SHP77 treated with DMSO at 0.1 percent for 48 hours (cell line): ENCODE results near the gene GSC2.
"Not testable (repeated sequence)": the region's sequence is repeated elsewhere in the genome, so short reads cannot be mapped to it uniquely, and the experiment has no call there.

ENCODE experiments used
- DNase-seq: peaks from one replicate; lab custom pipeline; 2025; lab: John Stamatoyannopoulos, UW

Gene GSC2

DNA sequence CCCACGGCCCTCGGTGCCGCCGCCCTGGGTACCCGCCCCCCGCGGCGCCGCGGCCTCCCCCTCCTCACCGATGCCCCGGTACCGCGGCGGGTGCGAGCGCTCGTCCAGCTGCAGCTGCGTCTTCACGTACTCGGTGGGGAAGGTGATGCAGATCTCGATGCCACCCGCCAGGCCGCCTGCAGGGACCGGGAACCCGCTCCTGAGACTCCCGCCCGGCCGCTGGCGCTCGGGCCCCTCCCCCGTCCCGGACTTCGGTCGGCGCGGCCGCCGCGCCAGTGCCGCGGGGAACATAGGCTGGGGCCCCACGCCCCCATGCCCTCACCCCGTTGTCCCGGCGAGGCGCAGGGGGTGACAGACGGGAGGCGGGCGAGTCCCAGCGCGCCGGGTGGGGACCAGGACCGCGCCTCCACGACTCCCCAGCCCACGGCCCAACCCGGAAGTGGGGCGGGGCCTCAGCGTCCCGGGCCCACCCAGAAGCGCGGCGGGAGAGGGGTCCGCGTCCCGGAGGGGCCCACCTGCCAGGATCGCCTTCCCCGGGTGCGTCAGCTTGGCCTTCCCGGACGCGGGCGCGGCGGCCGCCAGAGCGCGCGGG lies 28.1 kb upstream of the GSC2 start:
- no peak for DNase-seq

GRCh38 chr22:19177164-19178064 lies 27.3 kb upstream of the GSC2 start:
- no peak for DNase-seq

DNA sequence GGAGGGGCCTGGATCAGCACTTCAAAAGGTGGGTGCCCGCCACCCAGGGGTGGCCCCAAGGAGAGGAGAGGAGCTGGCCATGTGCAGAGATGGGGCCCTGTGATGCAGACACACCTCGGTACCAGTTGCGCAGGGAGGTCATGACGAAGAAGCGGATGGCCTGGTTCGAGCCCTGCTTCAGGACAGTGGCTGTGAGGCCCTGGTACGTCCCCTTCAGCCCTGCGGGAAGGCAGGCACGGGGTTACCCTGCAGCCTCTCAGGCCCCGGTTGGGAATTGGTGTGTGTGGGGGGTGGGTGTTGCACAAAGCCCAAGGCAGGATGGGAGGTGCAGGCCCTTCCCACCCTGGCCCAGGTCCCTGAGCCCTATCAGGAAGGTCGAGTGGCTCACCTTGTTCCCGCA lies 26.6 kb upstream of the GSC2 start:
- no peak for DNase-seq

GRCh38 chr22:19176175-19176643 lies 26.1 kb upstream of the GSC2 start:
- no peak for DNase-seq

DNA sequence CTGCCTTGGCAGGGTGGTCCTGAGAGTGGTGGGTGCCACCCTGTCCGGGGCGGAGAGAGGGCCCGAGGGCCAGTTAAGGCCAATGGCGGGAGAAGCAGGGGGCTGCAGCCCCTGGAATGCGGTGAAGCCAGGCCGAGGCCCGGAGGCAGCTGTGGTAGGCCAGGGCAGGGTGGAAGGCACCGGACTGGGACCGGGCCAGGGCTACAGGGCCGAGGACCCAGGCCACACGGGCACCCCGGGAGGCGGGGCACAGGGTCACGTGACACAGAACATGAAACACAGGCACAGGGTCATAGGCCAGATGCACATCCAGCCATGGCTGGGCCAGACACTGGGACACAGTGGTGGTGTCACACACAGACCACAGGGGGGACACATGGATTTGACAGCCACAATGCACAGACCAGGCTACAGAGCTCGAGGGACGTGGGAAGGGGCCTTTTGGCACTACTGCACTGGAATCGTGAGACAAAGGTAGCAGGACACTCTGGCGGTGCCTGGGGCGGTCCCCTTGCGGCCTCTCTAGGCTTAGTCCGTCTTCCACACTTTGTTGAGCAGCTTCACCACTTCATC lies 25.6 kb upstream of the GSC2 start:
- DNase-seq: no peak

DNA sequence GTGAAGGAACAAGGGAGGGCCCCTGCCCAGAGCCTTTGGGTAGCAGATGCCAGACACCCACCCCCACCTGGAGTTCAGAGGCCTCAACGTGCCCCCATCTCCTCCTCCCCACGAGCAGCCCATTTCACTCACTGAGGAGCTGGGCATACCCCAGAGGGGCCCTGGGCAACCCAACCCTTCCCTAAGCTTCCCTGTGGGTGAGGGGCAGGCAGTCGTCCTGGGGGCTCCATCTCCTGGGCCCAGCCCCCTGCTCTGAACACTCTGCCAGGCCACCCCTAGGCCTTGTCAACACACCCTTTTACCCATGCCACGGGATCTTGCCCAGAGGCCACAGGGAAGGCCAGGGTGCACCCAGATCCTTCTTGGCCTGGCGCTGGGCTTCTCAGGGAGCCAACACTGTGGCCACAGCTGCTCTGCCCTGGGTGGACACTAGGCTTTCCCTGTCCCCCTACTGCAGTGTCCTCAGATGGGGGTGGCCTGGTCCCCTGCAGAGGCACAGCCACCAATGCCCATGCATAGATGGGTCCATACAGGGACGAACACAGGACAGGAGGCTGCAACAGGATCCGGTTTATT lies 25.0 kb upstream of the GSC2 start:
- no peak for DNase-seq

DNA sequence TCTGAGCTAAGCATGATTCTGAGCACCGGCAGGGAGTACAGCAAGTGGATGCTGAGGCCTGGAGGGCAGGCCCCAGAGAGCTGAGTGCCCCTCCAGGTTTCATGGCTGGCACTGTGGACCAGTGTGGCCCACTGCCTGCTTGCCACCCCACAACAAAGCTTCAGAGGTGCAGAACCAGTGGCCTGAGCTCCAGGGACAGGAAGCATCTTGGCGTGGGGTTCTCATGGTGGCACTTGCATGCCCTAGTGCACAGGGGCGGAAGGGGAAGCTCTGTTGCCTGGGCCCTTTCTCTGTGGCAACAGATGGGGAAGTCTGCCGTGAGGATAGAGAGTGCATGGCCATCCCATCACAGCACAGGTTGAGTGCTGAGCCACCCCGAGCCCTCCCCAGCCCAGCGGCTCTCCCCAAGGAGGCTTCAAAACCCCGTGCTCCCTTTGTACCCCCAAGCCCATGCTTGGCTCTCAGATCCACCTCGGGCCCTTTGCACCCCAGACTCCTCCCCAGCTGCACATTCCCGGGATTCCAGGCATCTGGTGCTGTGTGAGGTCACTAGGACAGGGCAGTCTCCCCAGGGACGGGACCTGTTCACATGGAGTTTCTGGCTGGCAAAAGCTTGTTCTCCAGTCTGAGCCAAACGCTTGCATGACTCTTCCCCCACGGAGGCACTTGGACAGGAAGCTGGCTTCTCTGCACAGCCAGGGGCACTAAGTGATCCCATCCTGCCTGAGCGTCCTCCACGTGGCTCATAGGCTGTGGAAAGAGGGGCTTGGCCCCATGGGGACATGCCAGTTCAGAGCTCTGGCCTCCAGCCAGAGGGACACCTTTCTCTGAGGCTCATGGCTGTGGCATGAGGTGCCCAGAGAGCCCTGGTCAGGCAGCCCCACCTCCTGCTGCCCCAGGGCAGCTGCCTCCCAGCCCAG lies 24.3 kb upstream of the GSC2 start:
- DNase-seq: no peak

- DNase-seq: no peak
Observed at GRCh38 chr22:19173047-19174035, 23.2 kb upstream of the GSC2 start.

DNA sequence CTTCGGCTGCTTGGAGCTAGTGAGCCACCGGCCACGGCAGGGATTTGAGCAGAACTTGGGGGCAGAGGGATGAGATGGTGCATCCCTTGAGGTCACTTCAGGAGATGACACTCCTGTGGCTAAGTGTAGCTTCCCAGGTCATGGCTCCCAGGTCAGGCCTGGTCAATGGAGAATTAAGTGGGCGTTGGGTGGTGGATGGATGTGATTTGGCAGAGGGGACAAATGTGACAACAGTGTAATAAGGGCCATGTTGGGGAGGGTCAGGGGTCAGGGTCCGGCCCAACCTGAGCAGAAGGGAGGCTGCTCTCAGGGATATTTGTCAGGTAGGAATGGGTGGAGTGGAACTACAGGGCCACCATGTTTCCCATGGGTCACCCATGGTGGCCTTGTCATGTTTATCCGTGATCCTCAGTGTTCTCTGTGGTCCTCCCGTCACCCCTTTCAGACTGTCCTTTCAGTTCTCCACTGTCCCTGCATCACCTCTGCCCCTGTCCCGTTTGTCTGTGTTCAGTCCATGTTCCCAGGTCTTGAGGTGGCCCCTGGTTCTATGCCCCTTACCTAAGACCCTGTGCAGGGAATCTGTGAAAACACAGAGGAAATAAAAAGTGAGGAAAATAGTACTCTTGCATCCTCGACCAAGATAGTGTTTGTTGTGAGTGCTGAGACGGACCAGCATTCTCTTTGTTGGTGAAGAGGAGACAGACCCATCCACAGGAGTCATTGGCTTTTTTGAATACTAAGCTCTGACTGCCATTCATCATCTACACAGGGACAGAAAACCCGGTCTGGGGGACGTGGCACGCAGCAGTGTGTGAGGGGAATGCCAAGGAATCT lies 22.3 kb upstream of the GSC2 start:
- no peak for DNase-seq

GRCh38 chr22:19169947-19170318 lies 19.8 kb upstream of the GSC2 start:
- no peak for DNase-seq

DNA sequence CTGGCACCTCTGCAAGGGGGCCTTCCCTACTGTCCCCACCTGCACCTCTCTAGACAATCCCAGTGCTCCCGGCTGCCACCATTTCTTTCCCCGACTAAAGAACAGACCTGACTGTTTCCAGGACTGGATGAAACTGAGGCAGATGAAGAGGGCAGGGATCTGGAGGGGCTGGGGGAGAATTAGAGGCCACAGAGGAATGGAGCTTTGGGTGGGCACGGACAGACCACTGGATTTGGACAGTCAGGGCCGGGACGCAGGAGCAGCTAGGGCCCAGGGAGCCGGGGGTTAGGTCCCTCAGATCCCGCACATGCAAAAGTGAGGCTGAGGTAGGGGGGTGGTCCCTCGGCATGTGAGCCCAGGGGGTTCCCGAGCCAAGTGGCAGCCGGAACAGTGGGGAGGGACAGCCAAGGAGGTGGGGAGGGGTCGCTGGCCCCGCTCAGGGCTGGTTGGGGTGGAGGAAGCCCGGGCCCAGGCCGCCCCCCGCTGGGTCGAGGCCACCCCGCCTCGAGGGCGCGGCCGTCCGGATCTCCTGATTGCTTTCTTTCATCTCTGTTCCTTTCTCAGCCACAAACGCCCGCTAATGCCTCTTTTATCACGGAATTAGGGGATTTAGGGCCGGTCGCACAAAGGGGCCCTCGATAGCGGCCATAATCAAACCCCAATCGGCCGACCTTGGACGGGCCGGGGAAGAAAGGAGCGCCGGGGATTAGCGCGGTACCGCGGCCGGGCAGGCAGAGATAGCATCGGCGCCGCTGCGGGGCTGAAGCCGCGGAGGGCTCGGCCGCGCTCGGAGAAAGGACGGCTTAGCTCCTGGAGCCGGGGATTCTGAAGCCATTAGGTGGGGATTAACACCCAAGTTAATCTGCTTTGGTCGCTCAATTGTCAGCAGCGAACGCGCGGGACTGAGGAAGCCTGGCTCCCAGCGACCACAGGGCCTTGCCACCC lies 19.2 kb upstream of the GSC2 start:
- DNase-seq: no peak

GRCh38 chr22:19168088-19168890 lies 18.2 kb upstream of the GSC2 start:
- no peak for DNase-seq

DNA sequence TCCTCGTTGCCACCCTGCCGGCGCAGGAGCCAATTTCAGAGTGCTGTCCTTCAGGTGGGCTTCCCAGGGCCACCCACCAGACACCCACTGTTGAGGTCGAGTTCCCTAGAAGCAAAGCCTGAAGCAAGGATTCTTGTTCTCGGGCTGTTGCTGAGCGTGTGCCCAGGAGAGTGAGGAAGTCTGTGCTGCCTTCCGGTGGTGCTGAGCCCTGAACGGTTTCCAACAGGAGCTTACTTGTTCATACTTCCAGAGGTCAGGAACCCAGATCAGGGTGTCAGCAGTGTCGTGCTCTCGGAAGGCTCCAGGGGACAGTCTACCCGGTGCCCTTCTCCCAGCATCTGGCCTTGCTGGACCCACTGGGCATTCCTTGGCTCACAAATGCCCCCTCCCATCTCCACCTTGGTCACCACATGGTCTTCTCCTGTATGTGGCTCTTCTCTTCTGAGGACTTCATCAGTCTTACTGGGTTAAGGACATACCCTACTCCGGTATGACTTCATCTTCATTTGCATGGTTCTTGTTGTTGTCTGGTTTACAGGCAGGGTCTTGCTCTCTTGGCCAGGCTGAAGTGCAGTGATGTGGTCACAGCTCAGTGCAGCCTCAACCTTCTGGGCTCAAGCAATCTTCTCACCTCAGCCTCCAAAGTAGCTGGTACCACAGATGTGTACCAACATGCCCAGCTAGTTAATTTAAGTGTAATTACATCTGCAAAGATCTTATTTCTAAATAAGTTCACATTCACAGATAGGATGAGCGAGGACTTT lies 17.2 kb upstream of the GSC2 start:
- DNase-seq: no peak

- no peak for DNase-seq
Observed at GRCh38 chr22:19166421-19166820, 16.3 kb upstream of the GSC2 start.

DNA sequence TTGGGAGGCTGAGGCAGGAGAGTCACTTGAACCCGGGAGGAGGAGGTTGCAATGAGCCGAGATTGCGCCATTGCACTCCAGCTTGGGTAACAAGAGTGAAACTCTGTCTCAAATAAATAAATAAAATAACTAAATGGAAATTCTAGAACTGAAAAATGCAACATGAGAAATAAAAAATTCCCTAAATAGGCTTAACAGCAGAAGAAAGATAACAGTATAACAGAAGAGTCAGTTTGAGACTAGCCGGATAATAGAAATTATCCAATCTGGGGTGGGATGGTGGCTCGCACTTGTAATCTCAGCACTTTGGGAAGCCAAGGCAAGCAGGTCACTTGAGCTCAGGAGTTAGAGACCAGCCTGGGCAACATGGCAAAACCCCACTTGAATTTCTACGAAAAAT lies 14.3 kb upstream of the GSC2 start:
- no peak for DNase-seq

GRCh38 chr22:19158649-19159048 lies 8.6 kb upstream of the GSC2 start:
- DNase-seq: not testable (repeated sequence)

DNA sequence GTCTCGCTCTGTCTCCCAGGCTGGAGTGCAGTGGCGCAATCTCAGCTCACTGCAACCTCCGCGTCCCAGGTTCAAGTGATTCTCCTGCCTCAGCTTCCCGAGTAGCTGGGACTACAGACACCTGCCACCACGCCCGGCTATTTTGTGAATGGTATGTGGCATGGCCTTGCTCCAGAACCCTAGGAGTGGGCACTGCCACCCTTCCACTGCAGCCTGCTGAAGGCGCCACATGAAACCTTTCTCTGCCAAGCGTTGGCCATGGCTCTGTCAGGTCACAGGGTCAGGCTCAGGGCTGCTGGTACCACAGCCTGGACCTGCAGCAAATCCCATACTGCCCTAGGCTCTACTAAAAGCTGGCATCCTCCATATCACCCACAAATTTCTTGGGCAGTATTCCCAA lies 6.0 kb upstream of the GSC2 start:
- DNase-seq: not testable (repeated sequence)
